Glutamatergic neuron (in vitro differentiated cells): Measurements from ENCODE around the gene ZNF668. TPM values are rescaled to one million over a fixed set of nuclear protein-coding genes. Genes with fewer than 3 reads are reported as not detected.
A peak's percentile ranks its signal among the peaks of the same experiment; 100 is the strongest.

Source experiments
- DNase-seq: peaks from one replicate; pipeline ENCODE4 v3.0.0; 2022
- H3K27ac Mint-ChIP-seq: one replicate; pipeline ENCODE4 v1.8.0; 2020; ENCODE audit warnings: mild to moderate bottlenecking, mixed read lengths, inconsistent platforms; ENCODE audit not compliant: unreplicated experiment
- H3K27me3 Mint-ChIP-seq: one replicate; pipeline ENCODE4 v1.8.0; 2020; ENCODE audit warnings: mild to moderate bottlenecking, moderate library complexity, mixed read lengths, inconsistent platforms; ENCODE audit not compliant: unreplicated experiment
- H3K36me3 Mint-ChIP-seq: one replicate; pipeline ENCODE4 v1.8.0; 2020; ENCODE audit warnings: mild to moderate bottlenecking, mixed read lengths, inconsistent platforms; ENCODE audit not compliant: unreplicated experiment
- H3K4me1 Mint-ChIP-seq: one replicate; pipeline ENCODE4 v1.8.0; 2020; ENCODE audit warnings: mild to moderate bottlenecking, low read depth, mixed read lengths, inconsistent platforms; ENCODE audit not compliant: unreplicated experiment
- H3K4me3 Mint-ChIP-seq: one replicate; pipeline ENCODE4 v1.8.0; 2020; ENCODE audit warnings: mild to moderate bottlenecking, mixed read lengths, inconsistent platforms; ENCODE audit not compliant: unreplicated experiment
- H3K9me3 Mint-ChIP-seq: one replicate; pipeline ENCODE4 v1.8.0; 2020; ENCODE audit warnings: mild to moderate bottlenecking, moderate library complexity, mixed read lengths, inconsistent platforms; ENCODE audit not compliant: unreplicated experiment
- CTCF ChIP-seq: fragments of 200-600 bp; sonication (generic); IDR thresholded peaks from one replicate; pipeline ENCODE4 v1.5.0; 2021; ENCODE audit not compliant: partially characterized antibody, unreplicated experiment
- total RNA-seq: library from RNA; stranded (reverse); fragmentation: NEBNext Ultra II Directional; extraction: Animal tissue kit (Norgen Biotek cat#: 25700); gene quantifications from one replicate; pipeline ENCODE4 v1.2.1, GENCODE V29; 2021; ENCODE audit not compliant: unreplicated experiment

Gene ZNF668
- total RNA-seq, 1 donor from 2014 or later, result 15.5 TPM

GRCh38 chr16:31083081-31083480 lies 9.0 kb upstream of the ZNF668 start:
- no peak for TF ChIP-seq CTCF
- Mint-ChIP-seq H3K27ac (no peak overlapping the region), H3K4me1 (peaks cover 12% of the 10 kb centered on the region), H3K4me3 (no peak overlapping the region), H3K36me3 (no peaks in the 10 kb centered on the region), H3K27me3 (peaks cover 7% of the 10 kb centered on the region), H3K9me3 (peaks cover 12% of the 10 kb centered on the region)
- no peak for DNase-seq

GRCh38 chr16:31082368-31083045 lies 8.5 kb upstream of the ZNF668 start:
- Mint-ChIP-seq H3K27ac (no peak overlapping the region), H3K36me3 (no peaks in the 10 kb centered on the region)
- TF ChIP-seq CTCF, result no peak

GRCh38 chr16:31081428-31082351 lies 7.7 kb upstream of the ZNF668 start:
- Mint-ChIP-seq H3K4me3 (peak overlapping the region; percentile 45), H3K27ac (no peak overlapping the region), H3K36me3 (no peaks in the 10 kb centered on the region), H3K9me3 (peaks cover 12% of the 10 kb centered on the region), H3K27me3 (peaks cover 7% of the 10 kb centered on the region), H3K4me1 (peaks cover 10% of the 10 kb centered on the region)
- DNase-seq, result no peak
- TF ChIP-seq CTCF, result no peak

More at GRCh38 chr16:31082368-31083045, 8.5 kb upstream of the ZNF668 start:
- Mint-ChIP-seq H3K27me3 (peaks cover 7% of the 10 kb centered on the region), H3K4me3 (peak overlapping the region; percentile 45), H3K4me1 (peaks cover 12% of the 10 kb centered on the region), H3K9me3 (peaks cover 12% of the 10 kb centered on the region)
- DNase-seq, result no peak

GRCh38 chr16:31080756-31081419 lies 6.8 kb upstream of the ZNF668 start:
- Mint-ChIP-seq H3K9me3 (peaks cover 12% of the 10 kb centered on the region), H3K4me1 (peaks cover 9% of the 10 kb centered on the region), H3K4me3 (no peak overlapping the region), H3K36me3 (no peaks in the 10 kb centered on the region), H3K27ac (peak overlapping the region; percentile 28), H3K27me3 (peaks cover 7% of the 10 kb centered on the region)
- no peak for TF ChIP-seq CTCF
- DNase-seq, result no peak
